GM18520 (cell line): ENCODE results near the gene POLR1D.

ENCODE experiments used
- ATAC-seq: cut with Tn5 transposase; IDR thresholded peaks from one replicate; pipeline ENCODE4 v1.9.1; 2021; ENCODE audit not compliant: unreplicated experiment

Gene POLR1D

GRCh38 chr13:27670861-27671260 lies 49.2 kb downstream of the POLR1D start:
- no peak for ATAC-seq

- ATAC-seq: no peak
Measured at GRCh38 chr13:27672025-27672424, 50.3 kb downstream of the POLR1D start.
